Vagina (tissue), 2 donors: ENCODE data around the gene KHDC1L.

Experiments used
- CTCF ChIP-seq, 3 experiments: fragments of 450-650 bp in 2 of 3; fragments of 200-600 bp in 1 of 3; sonication (generic) in 1 of 3; IDR thresholded peaks; one replicate each; pipeline ENCODE4 v1.5.1; 2017 to 2019; ENCODE audit warnings: antibody characterized with exemption in 3 of 3, mild to moderate bottlenecking in 2 of 3, moderate library complexity in 2 of 3
- POLR2A ChIP-seq, 2 donors: fragments of 450-650 bp; IDR thresholded peaks; one replicate each; pipeline ENCODE4 v1.6.1; 2017; ENCODE audit warnings: antibody characterized with exemption in 2 of 2, mild to moderate bottlenecking in 2 of 2, moderate library complexity in 2 of 2

GRCh38 chr6:73177221-73177944 lies 47.9 kb downstream of the KHDC1L start:
- TF ChIP-seq POLR2A (IDR thresholded peaks at IDR 0.05) (no peak), CTCF (IDR thresholded peaks at IDR 0.05) (no peak)
